HG03045 (cell line): Measurements from ENCODE around the gene FBN1.
A peak's percentile ranks its signal among the peaks of the same experiment; 100 is the strongest.

Source experiments
- ATAC-seq: cut with Tn5 transposase; IDR thresholded peaks from one replicate; pipeline ENCODE4 v1.9.1; 2021; ENCODE audit warnings: mild to moderate bottlenecking, moderate library complexity; ENCODE audit not compliant: unreplicated experiment

The FBN1 gene

GRCh38 chr15:48442011-48442410, 203.5 kb downstream of the FBN1 start:
- ATAC-seq, result no peak

- no peak for ATAC-seq
Measured at GRCh38 chr15:48440084-48440483, 205.4 kb downstream of the FBN1 start.

GRCh38 chr15:48437178-48437577, 208.3 kb downstream of the FBN1 start:
- ATAC-seq, result no peak

GRCh38 chr15:48435321-48435720, 210.2 kb downstream of the FBN1 start:
- ATAC-seq, result no peak

GRCh38 chr15:48433226-48433886, 212.2 kb downstream of the FBN1 start:
- ATAC-seq, result peak; percentile 64

GRCh38 chr15:48432688-48433087, 212.8 kb downstream of the FBN1 start:
- ATAC-seq, result no peak

GRCh38 chr15:48427960-48428547, 217.5 kb downstream of the FBN1 start:
- ATAC-seq, result no peak

- no peak for ATAC-seq
Measured at GRCh38 chr15:48427479-48427878, 218.0 kb downstream of the FBN1 start.

- no peak for ATAC-seq
Measured at GRCh38 chr15:48426941-48427340, 218.6 kb downstream of the FBN1 start.

GRCh38 chr15:48426044-48426443, 219.5 kb downstream of the FBN1 start:
- no peak for ATAC-seq

GRCh38 chr15:48425051-48425450, 220.5 kb downstream of the FBN1 start:
- no peak for ATAC-seq

- ATAC-seq, result no peak
Measured at GRCh38 chr15:48423896-48424475, 221.5 kb downstream of the FBN1 start.

- ATAC-seq, result no peak
Measured at GRCh38 chr15:48423342-48423741, 222.2 kb downstream of the FBN1 start.

- no peak for ATAC-seq
Measured at GRCh38 chr15:48422401-48422800, 223.1 kb downstream of the FBN1 start.

- no peak for ATAC-seq
Measured at GRCh38 chr15:48421362-48421761, 224.1 kb downstream of the FBN1 start.

- no peak for ATAC-seq
Measured at GRCh38 chr15:48419896-48420295, 225.6 kb downstream of the FBN1 start.

GRCh38 chr15:48418343-48418742, 227.2 kb downstream of the FBN1 start:
- ATAC-seq, result no peak

- ATAC-seq, result no peak
Measured at GRCh38 chr15:48416301-48416700, 229.2 kb downstream of the FBN1 start.

GRCh38 chr15:48415036-48415886, 230.2 kb downstream of the FBN1 start:
- ATAC-seq, result no peak

- ATAC-seq, result no peak
Measured at GRCh38 chr15:48414015-48414414, 231.5 kb downstream of the FBN1 start.

- ATAC-seq, result no peak
Measured at GRCh38 chr15:48413304-48413703, 232.2 kb downstream of the FBN1 start.
